IPS-NIHi7 (cell line): ENCODE results near the gene HRH2.
"Not testable (repeated sequence)": the region's sequence is repeated elsewhere in the genome, so short reads cannot be mapped to it uniquely, and the experiment has no call there.

Experiments used
- DNase-seq: peaks from one replicate; pipeline ENCODE4 v3.0.0; 2012; ENCODE audit warnings: mixed read lengths; ENCODE audit errors: extremely low spot score

HRH2 gene

GRCh38 chr5:175713930-175714329 lies 56.1 kb downstream of the HRH2 start:
- no peak for DNase-seq

- DNase-seq: no peak
These were observed 56.7 kb downstream of the HRH2 start for GRCh38 chr5:175714479-175715085.

- no peak for DNase-seq
These were observed 58.0 kb downstream of the HRH2 start for GRCh38 chr5:175715627-175716522.

- no peak for DNase-seq
These were observed 60.0 kb downstream of the HRH2 start for GRCh38 chr5:175717837-175718236.

GRCh38 chr5:175718401-175719108 lies 60.7 kb downstream of the HRH2 start:
- DNase-seq: peak; percentile 53

- not testable (repeated sequence) for DNase-seq
These were observed 61.2 kb downstream of the HRH2 start for GRCh38 chr5:175719109-175719432.

- DNase-seq: no peak
These were observed 66.7 kb downstream of the HRH2 start for GRCh38 chr5:175724314-175725275.

- DNase-seq: peak; percentile 32
These were observed 70.4 kb downstream of the HRH2 start for GRCh38 chr5:175728316-175728715.

- peak; percentile 70 for DNase-seq
These were observed 71.3 kb downstream of the HRH2 start for GRCh38 chr5:175728885-175729828.

GRCh38 chr5:175729829-175730277 lies 72.0 kb downstream of the HRH2 start:
- DNase-seq: peak; percentile 97

GRCh38 chr5:175731172-175731571 lies 73.3 kb downstream of the HRH2 start:
- no peak for DNase-seq

- DNase-seq: no peak
These were observed 74.0 kb downstream of the HRH2 start for GRCh38 chr5:175731756-175732465.

- DNase-seq: no peak
These were observed 75.1 kb downstream of the HRH2 start for GRCh38 chr5:175733017-175733416.

GRCh38 chr5:175734016-175734415 lies 76.1 kb downstream of the HRH2 start:
- no peak for DNase-seq

- no peak for DNase-seq
These were observed 76.6 kb downstream of the HRH2 start for GRCh38 chr5:175734501-175734900.

GRCh38 chr5:175735701-175736100 lies 77.8 kb downstream of the HRH2 start:
- DNase-seq: no peak

GRCh38 chr5:175736652-175737051 lies 78.8 kb downstream of the HRH2 start:
- no peak for DNase-seq

- no peak for DNase-seq
These were observed 79.6 kb downstream of the HRH2 start for GRCh38 chr5:175737481-175737880.

GRCh38 chr5:175738126-175738525 lies 80.3 kb downstream of the HRH2 start:
- no peak for DNase-seq
